NCI-H82 treated with DMSO at 0.1 percent for 48 hours (cell line): ENCODE results near the gene GPR176.

Experiments
- DNase-seq: peaks from one replicate; lab custom pipeline; 2025; ENCODE audit not compliant: unreplicated experiment; lab: John Stamatoyannopoulos, UW

The GPR176 gene

GRCh38 chr15:39936681-39937080 is 16.6 kb upstream of the GPR176 start:
- DNase-seq = no peak

DNA sequence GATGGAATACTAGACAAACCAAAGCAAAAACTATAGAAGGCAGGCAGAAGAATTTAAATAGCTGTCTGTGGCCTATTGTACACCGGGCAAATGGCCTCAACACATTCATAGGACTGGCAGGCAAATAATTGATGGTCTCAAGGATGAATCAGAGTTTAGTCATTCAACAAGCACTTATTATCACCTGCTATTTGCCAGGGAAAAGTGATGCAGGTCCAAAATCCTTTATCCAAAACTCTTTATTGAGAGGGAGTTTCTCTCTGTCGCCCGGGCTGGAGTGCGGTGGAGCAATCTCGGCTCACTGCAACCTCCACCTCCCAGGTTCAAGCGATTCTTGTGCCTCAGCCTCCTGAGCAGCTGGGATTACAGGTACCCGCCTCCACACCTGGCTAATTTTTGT is 16.1 kb upstream of the GPR176 start:
- no peak for DNase-seq

GRCh38 chr15:39935241-39935640 is 15.2 kb upstream of the GPR176 start:
- DNase-seq = no peak

GRCh38 chr15:39934397-39935071 is 14.5 kb upstream of the GPR176 start:
- DNase-seq = peak; percentile 17

GRCh38 chr15:39931615-39932014 is 11.5 kb upstream of the GPR176 start:
- no peak for DNase-seq

GRCh38 chr15:39926526-39926925 is 6.5 kb upstream of the GPR176 start:
- no peak for DNase-seq

DNA sequence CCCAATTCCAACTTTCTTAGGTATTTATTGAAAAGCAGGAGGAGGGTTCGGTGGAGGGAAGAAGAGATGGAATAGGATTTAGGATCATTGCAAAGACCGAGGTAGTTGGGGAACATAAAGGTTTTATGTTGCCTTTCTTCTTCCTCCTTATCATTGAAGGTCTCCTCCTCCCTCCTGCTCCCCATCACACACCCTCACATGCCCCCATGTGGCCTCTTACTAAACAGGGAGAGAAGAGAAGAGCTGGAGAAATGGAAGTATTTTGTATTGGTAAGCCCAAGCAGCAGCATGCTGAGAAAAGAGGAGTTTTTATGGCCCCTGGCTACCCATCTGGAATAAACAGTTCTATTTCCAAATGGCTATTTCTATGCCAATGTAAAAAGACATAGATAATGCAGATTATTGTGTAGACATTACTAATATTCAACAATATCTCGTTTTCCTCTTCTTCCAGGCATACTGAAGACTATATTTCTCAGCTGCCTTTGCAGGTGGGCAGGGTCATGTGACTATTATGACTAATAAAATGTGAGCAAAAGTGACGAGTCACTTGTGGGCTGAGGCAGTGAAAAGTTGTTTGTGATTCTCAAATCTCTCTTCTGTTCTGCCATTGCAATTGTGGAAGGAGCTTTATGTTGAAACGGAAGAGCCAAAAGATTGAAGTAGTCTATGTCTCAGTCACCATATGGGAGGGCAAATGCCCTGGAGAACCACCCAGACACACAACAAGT is 5.2 kb upstream of the GPR176 start:
- no peak for DNase-seq

GRCh38 chr15:39924437-39924836 is 4.4 kb upstream of the GPR176 start:
- no peak for DNase-seq

DNA sequence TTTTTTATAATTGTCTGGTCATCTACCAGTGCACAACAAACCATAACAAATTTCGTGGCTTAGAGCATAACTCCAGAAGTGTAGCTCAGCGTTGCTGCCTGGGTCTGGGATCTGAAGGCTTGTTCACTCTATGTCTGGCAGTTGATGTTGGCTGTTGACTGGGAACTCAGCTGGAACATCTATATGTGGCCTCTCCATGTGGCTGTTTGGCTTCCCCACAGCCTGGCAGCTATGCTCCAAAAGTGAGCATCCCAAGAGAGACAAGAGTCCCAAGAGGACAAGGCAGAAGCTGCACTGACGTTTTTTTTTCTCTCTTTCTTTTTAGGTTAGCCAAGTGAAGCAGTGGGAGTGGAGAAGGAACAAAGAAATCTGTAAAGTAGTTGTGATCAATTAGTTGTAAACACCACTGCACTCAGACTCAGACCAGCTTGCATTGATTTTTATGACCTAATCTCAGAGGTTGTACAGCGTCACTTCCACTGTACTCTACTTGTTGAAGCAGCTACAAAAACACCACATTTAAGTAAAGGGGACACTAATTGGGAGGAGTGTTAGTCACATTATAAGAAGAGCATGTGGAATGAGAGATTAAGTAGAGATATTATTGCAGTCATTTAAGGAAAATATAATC is 2.5 kb upstream of the GPR176 start:
- no peak for DNase-seq

DNA sequence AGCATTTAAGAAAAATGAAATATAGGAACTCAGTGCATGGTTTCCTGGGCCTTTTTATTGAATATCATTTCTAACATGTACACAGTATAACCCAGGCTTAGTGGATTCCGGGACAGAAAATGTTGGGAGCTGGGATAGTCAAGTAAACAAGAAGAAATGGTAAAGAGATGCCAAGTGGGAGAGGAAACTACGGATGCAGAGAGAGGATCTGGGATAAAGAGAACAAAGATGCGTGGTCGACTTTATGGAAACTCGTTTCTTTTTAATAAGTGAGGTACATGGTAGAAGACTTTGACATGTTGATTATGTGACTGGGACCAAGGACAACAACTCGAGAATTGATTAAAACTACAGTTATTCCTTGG is 1.2 kb upstream of the GPR176 start:
- no peak for DNase-seq

DNA sequence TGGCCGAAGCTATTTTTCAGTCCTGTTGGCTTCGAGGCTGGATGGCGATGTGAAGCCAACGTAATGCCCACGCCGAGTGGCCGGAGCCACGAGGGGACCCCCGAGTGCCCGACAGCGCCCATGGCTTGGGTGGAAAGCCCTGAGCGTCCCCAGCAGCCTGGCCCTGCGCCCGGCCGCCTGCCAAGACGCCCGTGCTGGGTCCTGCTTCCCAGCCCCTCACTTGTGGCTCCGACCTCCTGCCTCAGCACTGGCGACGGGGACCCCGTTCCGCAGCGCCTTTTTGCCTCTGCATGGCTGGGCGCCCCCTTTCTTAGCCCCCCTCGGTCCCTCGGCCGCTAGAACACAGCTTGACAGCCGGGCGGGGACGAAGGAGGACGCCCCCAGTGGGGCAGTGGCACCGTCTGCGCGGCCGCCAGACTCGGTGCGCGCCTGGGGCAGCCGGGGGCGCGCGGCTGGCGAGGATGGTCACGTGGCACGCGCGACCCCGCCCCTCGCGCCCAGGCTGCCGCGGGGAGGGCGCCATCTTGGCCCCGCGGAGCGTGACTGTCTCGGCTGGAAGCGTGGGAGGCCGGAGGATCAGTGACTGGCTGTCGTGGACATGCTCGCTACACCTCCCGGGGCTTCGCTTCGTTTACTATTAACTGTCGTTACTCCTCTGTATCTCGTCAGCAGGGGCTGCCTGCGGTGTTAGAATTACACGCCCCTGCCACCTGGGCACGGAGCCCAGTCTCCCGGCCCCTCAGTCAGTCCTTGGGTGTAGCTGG is 626 bp upstream of the GPR176 start:
- DNase-seq = peak; percentile 38

DNA sequence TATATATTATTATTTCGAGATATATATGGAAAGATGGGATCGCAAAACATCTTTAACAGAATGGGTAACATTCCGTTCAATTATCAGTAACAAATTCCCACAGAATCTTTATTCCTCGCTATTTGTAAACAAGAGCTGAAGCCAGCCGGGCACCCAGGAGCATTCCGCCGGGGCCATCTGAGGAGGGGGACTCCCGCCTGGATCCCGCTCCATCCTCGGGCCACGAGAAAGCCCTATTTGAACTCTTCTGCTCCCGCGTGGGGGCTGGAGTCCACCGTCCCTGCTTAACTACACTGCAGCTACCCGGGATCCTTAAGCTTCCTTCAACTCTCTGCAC is 687 bp downstream of the GPR176 start:
- DNase-seq = no peak

- no peak for DNase-seq
Observed at GRCh38 chr15:39918688-39919385, 1.2 kb downstream of the GPR176 start.

DNA sequence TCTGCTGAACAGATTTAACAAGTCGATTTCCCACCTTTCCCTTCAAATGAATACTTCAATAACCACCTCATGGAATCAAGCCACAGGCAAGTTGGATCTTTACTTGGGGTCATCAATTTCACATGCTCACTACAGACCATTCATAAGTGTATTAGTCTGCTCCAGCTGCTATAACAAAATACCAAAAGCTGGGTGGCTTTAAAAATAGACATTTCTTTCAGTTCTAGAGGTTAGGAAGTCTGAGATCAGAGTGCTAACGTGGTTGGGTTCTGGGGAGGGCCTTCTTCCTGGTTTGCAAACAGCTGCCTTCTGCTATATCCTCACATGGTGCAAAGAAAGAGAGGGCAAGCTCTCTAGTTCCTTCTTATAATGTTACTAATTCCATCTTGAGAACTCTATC is 5.1 kb downstream of the GPR176 start:
- no peak for DNase-seq

DNA sequence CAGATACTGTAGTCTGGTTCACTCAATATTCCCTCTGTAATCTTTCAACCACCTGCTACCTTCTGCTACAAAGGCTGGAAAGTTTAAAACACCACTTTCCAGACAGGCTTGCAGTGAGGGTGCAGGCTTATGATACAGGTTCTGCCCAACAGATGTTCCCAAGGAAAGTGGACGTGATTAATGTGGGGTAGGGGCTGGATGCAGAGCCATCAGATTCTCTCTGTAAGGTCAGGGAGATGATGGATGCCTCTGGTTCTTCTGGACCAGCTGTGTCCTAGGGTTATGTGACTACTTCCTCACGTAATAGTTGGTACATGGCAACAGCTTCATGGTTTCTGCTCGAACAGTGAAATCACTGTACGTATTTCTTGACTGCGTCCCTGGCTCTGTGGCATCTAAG is 11.1 kb downstream of the GPR176 start:
- DNase-seq = peak; percentile 23

DNA sequence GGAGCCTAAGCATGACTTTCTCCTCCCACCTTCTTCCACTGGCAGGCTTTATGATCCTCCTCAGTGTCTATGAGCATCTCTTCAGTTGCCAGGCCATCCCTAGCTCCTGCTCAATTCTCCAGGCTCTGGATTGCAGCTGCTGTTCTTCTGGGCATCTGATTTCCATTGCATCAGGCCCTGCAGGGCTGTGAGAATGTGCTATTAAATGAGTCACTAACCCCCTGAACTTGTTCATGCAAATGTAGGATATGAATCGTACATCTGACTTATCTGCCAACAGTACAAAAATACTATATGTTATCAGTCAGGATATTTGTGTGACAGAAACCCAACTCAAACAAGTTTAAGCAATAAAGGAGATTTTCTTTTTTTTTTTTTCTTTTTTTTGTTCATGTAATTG is 11.9 kb downstream of the GPR176 start:
- DNase-seq = no peak

DNA sequence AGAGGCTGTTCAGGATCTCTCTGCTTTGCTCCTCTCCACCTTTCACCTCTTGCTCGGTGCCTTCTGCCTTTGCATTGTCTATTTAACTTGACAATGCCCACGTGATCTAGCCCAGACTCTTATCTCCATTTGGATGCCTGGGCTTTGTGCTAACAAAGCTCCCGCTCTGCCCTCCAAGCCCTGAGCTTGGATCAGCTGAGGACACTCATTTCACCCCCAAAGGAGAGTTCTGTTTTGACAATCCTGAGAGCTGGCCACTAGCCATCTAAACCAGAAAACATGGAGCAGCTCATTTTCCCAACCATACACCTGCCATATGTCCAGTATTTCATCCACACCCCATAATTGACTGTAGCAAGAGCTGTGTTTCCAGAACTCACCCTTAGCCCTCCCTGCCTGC is 12.8 kb downstream of the GPR176 start:
- no peak for DNase-seq

GRCh38 chr15:39904115-39904514 is 16.0 kb downstream of the GPR176 start:
- DNase-seq = no peak

GRCh38 chr15:39898317-39898716 is 21.7 kb downstream of the GPR176 start:
- no peak for DNase-seq

- no peak for DNase-seq
Observed at GRCh38 chr15:39896846-39897245, 23.2 kb downstream of the GPR176 start.

DNA sequence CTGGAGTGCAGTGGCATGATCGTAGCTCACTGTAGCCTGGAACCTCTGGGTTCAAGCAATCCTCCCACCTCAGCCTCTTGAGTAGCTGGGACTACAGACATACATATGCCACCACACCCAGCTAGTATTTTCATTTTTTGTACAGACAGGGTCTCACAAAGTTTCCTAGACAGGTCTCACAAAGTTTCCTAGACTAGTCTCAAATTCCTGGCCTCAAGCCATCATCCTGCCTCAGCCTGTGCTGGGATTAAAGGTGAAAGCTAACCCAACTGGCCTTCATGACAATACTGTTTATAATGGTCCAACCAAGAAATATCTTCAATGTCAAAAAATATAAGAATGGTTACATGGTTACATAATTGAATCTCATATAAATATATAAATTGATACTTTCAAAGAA is 24.0 kb downstream of the GPR176 start:
- DNase-seq = no peak
